ENCODE measurements around the gene IRF2BP2.
"Not testable (repeated sequence)": the region's sequence is repeated elsewhere in the genome, so short reads cannot be mapped to it uniquely, and the experiment has no call there.

Gene IRF2BP2

DNA sequence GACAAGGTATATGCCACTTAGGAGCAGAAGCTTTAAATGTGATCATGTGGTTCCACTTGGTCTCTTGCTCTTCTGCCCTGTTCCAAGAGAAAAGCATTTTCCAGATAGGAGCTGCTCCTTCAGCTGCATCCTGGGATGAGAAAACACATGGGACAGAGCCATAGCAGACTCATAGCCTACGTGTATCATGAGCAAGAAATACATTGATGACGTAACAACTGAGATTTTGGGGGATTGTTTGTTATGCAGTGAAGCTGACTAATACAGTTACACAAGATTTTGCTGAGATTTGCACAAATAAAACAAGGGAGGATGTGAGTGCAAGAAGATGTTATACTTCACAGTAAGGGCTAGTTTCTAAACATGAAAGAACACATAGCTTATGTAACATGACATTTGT is 36.0 kb upstream of the IRF2BP2 start:
- Histone ChIP-seq H3K9me3 (ENCODE audit: control insufficient read depth in 1 of 2, low read length in 2 of 2) (peaks cover 0 to 4% of the 10 kb centered on the region in 2 donors), H3K4me3 (ENCODE audit: low read depth in 1 of 2, low read length in 2 of 2) (no peak overlapping the region), H3K27me3 (ENCODE audit: low read depth, low read length) (no peaks in the 10 kb centered on the region), H3K27ac (ENCODE audit: low read length) (no peak overlapping the region), H3K36me3 (ENCODE audit: control insufficient read depth in 1 of 2, insufficient read depth in 2 of 2, low read length in 2 of 2) (no peaks in the 10 kb centered on the region), H3K4me1 (ENCODE audit: control insufficient read depth in 1 of 2, insufficient read depth in 2 of 2, low read length in 2 of 2) (no peaks in the 10 kb centered on the region)

DNA sequence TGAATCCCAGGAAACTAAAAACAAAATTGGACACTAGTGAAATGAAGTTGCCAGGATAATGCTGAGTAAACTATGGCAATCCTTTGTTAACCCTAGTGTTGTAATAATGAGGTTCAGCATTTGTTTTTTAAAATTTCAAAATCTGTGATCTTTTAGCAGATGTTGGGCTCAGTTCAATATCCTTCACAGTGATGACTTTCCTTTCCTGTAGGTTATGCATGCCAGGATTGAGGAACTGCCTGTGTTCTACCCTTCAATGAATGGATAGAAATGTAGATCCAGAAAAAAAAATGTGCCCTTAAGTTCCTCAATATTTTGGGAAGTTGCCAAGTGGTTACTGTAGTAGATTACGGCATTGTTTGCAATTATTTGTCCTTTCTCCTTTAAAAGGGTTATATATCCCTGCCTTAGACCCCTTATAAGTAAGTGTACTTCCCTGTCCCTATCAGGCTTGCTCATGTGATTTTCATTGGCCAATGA is 35.5 kb upstream of the IRF2BP2 start:
- Histone ChIP-seq H3K27ac (ENCODE audit: low read length) (no peak overlapping the region), H3K36me3 (ENCODE audit: control insufficient read depth in 1 of 2, insufficient read depth in 2 of 2, low read length in 2 of 2) (no peaks in the 10 kb centered on the region), H3K4me1 (ENCODE audit: control insufficient read depth in 1 of 2, insufficient read depth in 2 of 2, low read length in 2 of 2) (no peaks in the 10 kb centered on the region), H3K9me3 (ENCODE audit: control insufficient read depth in 1 of 2, low read length in 2 of 2) (peaks cover 0 to 4% of the 10 kb centered on the region in 2 donors), H3K4me3 (ENCODE audit: low read depth in 1 of 2, low read length in 2 of 2) (no peak overlapping the region), H3K27me3 (ENCODE audit: low read depth, low read length) (no peaks in the 10 kb centered on the region)

- Histone ChIP-seq H3K27ac (ENCODE audit: low read length) (no peak overlapping the region), H3K36me3 (ENCODE audit: control insufficient read depth in 1 of 2, insufficient read depth in 2 of 2, low read length in 2 of 2) (no peaks in the 10 kb centered on the region), H3K4me1 (ENCODE audit: control insufficient read depth in 1 of 2, insufficient read depth in 2 of 2, low read length in 2 of 2) (peaks cover 0 to 2% of the 10 kb centered on the region in 2 donors), H3K9me3 (ENCODE audit: control insufficient read depth in 1 of 2, low read length in 2 of 2) (peaks cover 0 to 4% of the 10 kb centered on the region in 2 donors), H3K27me3 (ENCODE audit: low read depth, low read length) (no peaks in the 10 kb centered on the region), H3K4me3 (ENCODE audit: low read depth in 1 of 2, low read length in 2 of 2) (no peak overlapping the region)
Observed at GRCh38 chr1:234644928-234645327, 35.0 kb upstream of the IRF2BP2 start.

DNA sequence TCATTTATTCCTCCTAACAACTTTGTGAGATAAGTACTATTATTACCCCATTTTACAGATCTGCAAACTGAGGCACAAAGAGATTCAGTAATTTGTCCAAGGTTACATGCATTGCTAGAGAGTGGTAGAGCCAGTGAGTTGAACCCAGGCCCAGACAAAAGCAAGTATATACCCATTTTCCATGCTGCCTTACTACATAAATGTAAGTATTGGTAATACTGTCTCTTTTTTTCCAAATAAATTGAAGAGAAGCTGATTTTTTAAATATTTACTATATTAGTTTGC is 33.8 kb upstream of the IRF2BP2 start:
- Histone ChIP-seq H3K4me1 (ENCODE audit: control insufficient read depth in 1 of 2, insufficient read depth in 2 of 2, low read length in 2 of 2) (peaks cover 0 to 5% of the 10 kb centered on the region in 2 donors), H3K27ac (ENCODE audit: low read length) (no peak overlapping the region), H3K9me3 (ENCODE audit: control insufficient read depth in 1 of 2, low read length in 2 of 2) (peaks cover 0 to 4% of the 10 kb centered on the region in 2 donors), H3K36me3 (ENCODE audit: control insufficient read depth in 1 of 2, insufficient read depth in 2 of 2, low read length in 2 of 2) (no peaks in the 10 kb centered on the region), H3K4me3 (ENCODE audit: low read depth in 1 of 2, low read length in 2 of 2) (no peak overlapping the region), H3K27me3 (ENCODE audit: low read depth, low read length) (no peaks in the 10 kb centered on the region)

- Histone ChIP-seq H3K9me3 (ENCODE audit: control insufficient read depth in 1 of 2, low read length in 2 of 2) (peaks cover 0 to 4% of the 10 kb centered on the region in 2 donors), H3K4me1 (ENCODE audit: control insufficient read depth in 1 of 2, insufficient read depth in 2 of 2, low read length in 2 of 2) (peaks cover 0 to 5% of the 10 kb centered on the region in 2 donors), H3K36me3 (ENCODE audit: control insufficient read depth in 1 of 2, insufficient read depth in 2 of 2, low read length in 2 of 2) (no peaks in the 10 kb centered on the region), H3K27me3 (ENCODE audit: low read depth, low read length) (no peaks in the 10 kb centered on the region), H3K27ac (ENCODE audit: low read length) (no peak overlapping the region), H3K4me3 (ENCODE audit: low read depth in 1 of 2, low read length in 2 of 2) (no peak overlapping the region)
Observed at GRCh38 chr1:234643111-234643849, 33.3 kb upstream of the IRF2BP2 start.

DNA sequence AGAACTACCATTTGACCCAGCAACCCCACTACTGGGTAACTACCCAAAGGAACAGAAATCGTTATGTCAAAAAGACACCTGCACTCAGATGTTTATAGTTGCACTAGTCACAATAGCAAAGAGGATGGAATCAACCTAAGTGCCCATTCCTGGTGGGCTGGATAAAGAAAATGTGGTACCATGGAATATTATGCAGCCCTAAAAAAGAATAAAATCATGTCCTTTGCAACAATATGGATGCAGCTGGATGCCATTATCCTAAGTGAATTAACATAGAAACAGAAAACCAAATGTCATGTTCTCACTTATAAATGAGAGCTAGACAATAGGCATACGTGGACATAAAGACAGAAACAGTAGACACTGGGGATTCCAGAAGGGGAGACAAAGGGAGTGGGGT is 32.5 kb upstream of the IRF2BP2 start:
- no peaks in the 10 kb centered on the region for H3K36me3 ChIP-seq (ENCODE audit: control insufficient read depth in 1 of 2, insufficient read depth in 2 of 2, low read length in 2 of 2)
- no peaks in the 10 kb centered on the region for H3K27me3 ChIP-seq (ENCODE audit: low read depth, low read length)
- H3K4me1 ChIP-seq (ENCODE audit: control insufficient read depth in 1 of 2, insufficient read depth in 2 of 2, low read length in 2 of 2): peaks cover 0 to 5% of the 10 kb centered on the region in 2 donors
- H3K27ac ChIP-seq (ENCODE audit: low read length): no peak overlapping the region
- H3K9me3 ChIP-seq (ENCODE audit: control insufficient read depth in 1 of 2, low read length in 2 of 2): peaks cover 0 to 4% of the 10 kb centered on the region in 2 donors
- H3K4me3 ChIP-seq (ENCODE audit: low read depth in 1 of 2, low read length in 2 of 2): no peak overlapping the region

- Histone ChIP-seq H3K36me3 (ENCODE audit: control insufficient read depth in 1 of 2, insufficient read depth in 2 of 2, low read length in 2 of 2) (no peaks in the 10 kb centered on the region), H3K27ac (ENCODE audit: low read length) (peak overlapping the region; percentile 15), H3K4me3 (ENCODE audit: low read depth in 1 of 2, low read length in 2 of 2) (no peak overlapping the region), H3K4me1 (ENCODE audit: control insufficient read depth in 1 of 2, insufficient read depth in 2 of 2, low read length in 2 of 2) (peaks cover 0 to 5% of the 10 kb centered on the region in 2 donors), H3K9me3 (ENCODE audit: control insufficient read depth in 1 of 2, low read length in 2 of 2) (no peaks in the 10 kb centered on the region), H3K27me3 (ENCODE audit: low read depth, low read length) (no peaks in the 10 kb centered on the region)
Observed at GRCh38 chr1:234639961-234640360, 30.0 kb upstream of the IRF2BP2 start.

- Histone ChIP-seq H3K4me1 (ENCODE audit: control insufficient read depth in 1 of 2, insufficient read depth in 2 of 2, low read length in 2 of 2) (peaks cover 0 to 5% of the 10 kb centered on the region in 2 donors), H3K9me3 (ENCODE audit: control insufficient read depth in 1 of 2, low read length in 2 of 2) (no peaks in the 10 kb centered on the region), H3K36me3 (ENCODE audit: control insufficient read depth in 1 of 2, insufficient read depth in 2 of 2, low read length in 2 of 2) (no peaks in the 10 kb centered on the region), H3K27ac (ENCODE audit: low read length) (no peak overlapping the region), H3K4me3 (ENCODE audit: low read depth in 1 of 2, low read length in 2 of 2) (no peak overlapping the region), H3K27me3 (ENCODE audit: low read depth, low read length) (no peaks in the 10 kb centered on the region)
Observed at GRCh38 chr1:234638832-234639799, 29.1 kb upstream of the IRF2BP2 start.

DNA sequence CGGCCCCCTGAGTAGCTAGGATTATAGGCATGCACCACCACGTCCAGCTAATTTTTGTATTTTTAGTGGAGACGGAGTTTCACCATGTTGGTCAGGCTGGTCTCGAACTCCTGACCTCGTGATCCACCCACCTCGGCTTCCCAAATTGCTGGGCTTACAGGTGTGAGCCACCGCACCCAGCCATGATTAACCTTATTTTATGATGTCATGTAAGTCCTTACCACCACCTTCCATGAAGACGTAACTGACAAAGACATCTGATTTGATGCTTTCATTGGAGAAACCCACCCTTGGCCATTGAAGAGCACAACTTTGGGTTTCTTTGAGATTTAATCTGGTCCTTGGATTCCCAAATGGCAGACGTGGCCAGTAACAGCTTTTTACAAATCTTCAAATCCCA is 24.9 kb upstream of the IRF2BP2 start:
- not testable (repeated sequence) for H3K4me3 ChIP-seq (ENCODE audit: low read depth in 1 of 2, low read length in 2 of 2); H3K4me1 ChIP-seq (ENCODE audit: control insufficient read depth in 1 of 2, insufficient read depth in 2 of 2, low read length in 2 of 2); H3K27ac ChIP-seq (ENCODE audit: low read length); H3K36me3 ChIP-seq (ENCODE audit: control insufficient read depth in 1 of 2, insufficient read depth in 2 of 2, low read length in 2 of 2); H3K27me3 ChIP-seq (ENCODE audit: low read depth, low read length); H3K9me3 ChIP-seq (ENCODE audit: control insufficient read depth in 1 of 2, low read length in 2 of 2)

DNA sequence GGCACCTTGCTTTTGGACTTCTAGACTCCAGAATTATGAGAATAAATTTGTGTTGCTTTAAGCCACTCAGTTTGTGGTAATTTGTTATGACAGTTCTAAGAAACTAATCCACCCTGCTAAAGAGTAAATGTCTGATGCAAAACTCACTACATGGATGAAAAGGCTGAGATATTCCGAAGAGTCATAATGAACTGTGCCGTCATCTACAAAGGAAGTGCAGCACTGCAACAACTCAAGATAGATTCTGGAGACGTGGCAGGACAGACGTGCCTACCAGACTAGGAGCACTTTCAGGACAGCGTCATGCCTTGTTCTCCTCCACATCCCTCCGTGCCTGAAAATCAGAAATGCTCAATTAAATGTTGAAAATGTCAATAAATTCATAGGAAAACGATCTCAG is 24.4 kb upstream of the IRF2BP2 start:
- no peak overlapping the region for H3K27ac ChIP-seq (ENCODE audit: low read length)
- H3K4me1 ChIP-seq (ENCODE audit: control insufficient read depth in 1 of 2, insufficient read depth in 2 of 2, low read length in 2 of 2): no peaks in the 10 kb centered on the region
- H3K27me3 ChIP-seq (ENCODE audit: low read depth, low read length): no peaks in the 10 kb centered on the region
- no peak overlapping the region for H3K4me3 ChIP-seq (ENCODE audit: low read depth in 1 of 2, low read length in 2 of 2)
- no peaks in the 10 kb centered on the region for H3K36me3 ChIP-seq (ENCODE audit: control insufficient read depth in 1 of 2, insufficient read depth in 2 of 2, low read length in 2 of 2)
- no peaks in the 10 kb centered on the region for H3K9me3 ChIP-seq (ENCODE audit: control insufficient read depth in 1 of 2, low read length in 2 of 2)

DNA sequence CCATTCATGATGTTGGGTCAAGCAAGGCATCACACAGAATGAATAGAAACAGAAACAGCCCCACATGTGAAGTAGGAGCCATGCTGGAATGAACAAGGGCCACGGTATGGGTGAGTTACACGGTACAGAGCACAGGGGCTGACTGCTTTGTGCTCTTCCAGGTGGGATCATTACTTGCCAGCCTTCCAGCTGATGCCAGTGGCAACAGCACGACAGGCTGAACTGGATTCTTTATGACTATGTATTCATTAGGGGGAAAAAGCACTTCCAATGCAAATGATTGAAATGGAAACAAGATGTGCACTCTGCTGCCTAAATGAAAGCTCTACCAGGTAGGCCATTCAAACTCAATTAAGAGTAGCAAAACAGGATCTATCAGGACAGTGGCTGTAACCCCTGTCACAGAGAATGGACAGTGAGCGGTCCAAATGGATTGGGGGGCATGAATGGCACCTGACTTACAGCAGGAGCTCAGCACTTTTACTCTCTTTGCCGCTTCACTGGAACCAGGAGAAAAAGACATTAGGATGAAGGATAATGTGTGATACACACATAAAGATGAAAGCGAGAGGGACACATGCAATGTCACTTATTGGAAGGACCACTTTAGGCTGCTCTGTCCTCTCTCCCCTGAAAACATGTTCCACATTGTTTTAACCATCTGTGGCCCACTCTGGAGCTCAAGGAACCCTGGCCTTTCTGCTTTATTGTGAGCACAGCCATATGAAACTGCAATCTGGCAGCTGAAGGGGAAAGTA is 23.4 kb upstream of the IRF2BP2 start:
- no peaks in the 10 kb centered on the region for H3K36me3 ChIP-seq (ENCODE audit: control insufficient read depth in 1 of 2, insufficient read depth in 2 of 2, low read length in 2 of 2)
- no peak overlapping the region for H3K27ac ChIP-seq (ENCODE audit: low read length)
- no peaks in the 10 kb centered on the region for H3K27me3 ChIP-seq (ENCODE audit: low read depth, low read length)

More for the DNA sequence above, 23.4 kb upstream of the IRF2BP2 start:
- H3K4me1 ChIP-seq (ENCODE audit: control insufficient read depth in 1 of 2, insufficient read depth in 2 of 2, low read length in 2 of 2): no peaks in the 10 kb centered on the region
- H3K4me3 ChIP-seq (ENCODE audit: low read depth in 1 of 2, low read length in 2 of 2): no peak overlapping the region
- H3K9me3 ChIP-seq (ENCODE audit: control insufficient read depth in 1 of 2, low read length in 2 of 2): no peaks in the 10 kb centered on the region

Measured in muscle layer of duodenum (tissue), 2 donors.